NCI-H1105 (cell line): ENCODE measurements around the gene PNPLA3.
A peak's percentile ranks its signal among the peaks of the same experiment; 100 is the strongest.

ENCODE experiments used
- DNase-seq: peaks from one replicate; lab custom pipeline; 2025; lab: John Stamatoyannopoulos, UW

Gene PNPLA3

GRCh38 chr22:43968614-43969013, 45.0 kb downstream of the PNPLA3 start:
- no peak for DNase-seq

- no peak for DNase-seq
Observed at GRCh38 chr22:43969021-43969878, 45.6 kb downstream of the PNPLA3 start.

GRCh38 chr22:43969989-43970755, 46.6 kb downstream of the PNPLA3 start:
- DNase-seq: no peak

GRCh38 chr22:43971112-43971511, 47.5 kb downstream of the PNPLA3 start:
- no peak for DNase-seq

GRCh38 chr22:43972931-43973462, 49.4 kb downstream of the PNPLA3 start:
- no peak for DNase-seq

GRCh38 chr22:43974028-43974545, 50.5 kb downstream of the PNPLA3 start:
- DNase-seq: no peak

- no peak for DNase-seq
Observed at GRCh38 chr22:43975041-43975440, 51.4 kb downstream of the PNPLA3 start.

- DNase-seq: no peak
Observed at GRCh38 chr22:43976861-43977795, 53.5 kb downstream of the PNPLA3 start.

GRCh38 chr22:43978558-43978957, 55.0 kb downstream of the PNPLA3 start:
- no peak for DNase-seq

- DNase-seq: no peak
Observed at GRCh38 chr22:43980579-43980978, 57.0 kb downstream of the PNPLA3 start.

GRCh38 chr22:43980996-43981395, 57.4 kb downstream of the PNPLA3 start:
- DNase-seq: no peak

- DNase-seq: no peak
Observed at GRCh38 chr22:43983808-43984207, 60.2 kb downstream of the PNPLA3 start.

GRCh38 chr22:43985532-43985931, 61.9 kb downstream of the PNPLA3 start:
- DNase-seq: no peak

GRCh38 chr22:43988116-43988820, 64.7 kb downstream of the PNPLA3 start:
- no peak for DNase-seq

- no peak for DNase-seq
Observed at GRCh38 chr22:43988960-43989359, 65.4 kb downstream of the PNPLA3 start.

GRCh38 chr22:43990044-43990443, 66.4 kb downstream of the PNPLA3 start:
- DNase-seq: peak; percentile 40

- no peak for DNase-seq
Observed at GRCh38 chr22:43991316-43992020, 67.9 kb downstream of the PNPLA3 start.

- no peak for DNase-seq
Observed at GRCh38 chr22:43992331-43992821, 68.8 kb downstream of the PNPLA3 start.

- peak; percentile 20 for DNase-seq
Observed at GRCh38 chr22:43993072-43993760, 69.6 kb downstream of the PNPLA3 start.
